ENCODE measurements around the gene RHBDD1.

RHBDD1 gene

DNA sequence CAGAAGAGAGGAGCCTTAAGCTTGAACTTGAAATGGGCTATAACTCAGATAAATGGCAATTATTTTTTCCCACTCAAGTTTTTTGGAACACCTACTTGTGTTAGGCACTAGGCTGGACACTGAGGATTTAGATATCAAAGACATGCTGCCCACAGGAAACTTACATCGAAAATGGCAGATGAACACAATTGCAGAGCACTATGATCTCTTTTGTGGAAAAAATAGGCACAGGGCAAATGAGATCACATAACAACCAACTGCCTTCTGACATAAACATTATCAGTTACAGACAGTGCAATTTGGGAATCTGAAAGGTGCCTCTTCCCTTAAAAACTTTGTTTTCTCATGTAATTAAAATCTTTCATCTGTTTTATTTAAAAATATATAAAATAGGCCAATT lies 32.4 kb upstream of the RHBDD1 start:
- DNase-seq (ENCODE audit: low read depth, low spot score) = no peak
- H3K4me3 ChIP-seq (ENCODE audit: low read depth, low read length) = no peak overlapping the region
- ChIA-PET POLR2A (no interaction called here), CTCF (interaction anchor here (0.9 to 9.6 kb wide), 30 partner anchors 10 to 1142 kb away, joined by 3 to 117 read pairs (median 7); partner anchors contain the start of gene RHBDD1)
- TF ChIP-seq, protein P1, sequence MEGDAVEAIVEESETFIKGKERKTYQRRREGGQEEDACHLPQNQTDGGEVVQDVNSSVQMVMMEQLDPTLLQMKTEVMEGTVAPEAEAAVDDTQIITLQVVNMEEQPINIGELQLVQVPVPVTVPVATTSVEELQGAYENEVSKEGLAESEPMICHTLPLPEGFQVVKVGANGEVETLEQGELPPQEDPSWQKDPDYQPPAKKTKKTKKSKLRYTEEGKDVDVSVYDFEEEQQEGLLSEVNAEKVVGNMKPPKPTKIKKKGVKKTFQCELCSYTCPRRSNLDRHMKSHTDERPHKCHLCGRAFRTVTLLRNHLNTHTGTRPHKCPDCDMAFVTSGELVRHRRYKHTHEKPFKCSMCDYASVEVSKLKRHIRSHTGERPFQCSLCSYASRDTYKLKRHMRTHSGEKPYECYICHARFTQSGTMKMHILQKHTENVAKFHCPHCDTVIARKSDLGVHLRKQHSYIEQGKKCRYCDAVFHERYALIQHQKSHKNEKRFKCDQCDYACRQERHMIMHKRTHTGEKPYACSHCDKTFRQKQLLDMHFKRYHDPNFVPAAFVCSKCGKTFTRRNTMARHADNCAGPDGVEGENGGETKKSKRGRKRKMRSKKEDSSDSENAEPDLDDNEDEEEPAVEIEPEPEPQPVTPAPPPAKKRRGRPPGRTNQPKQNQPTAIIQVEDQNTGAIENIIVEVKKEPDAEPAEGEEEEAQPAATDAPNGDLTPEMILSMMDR (IDR thresholded peaks at IDR 0.05; ENCODE audit: insufficient read depth, low read length, missing control alignments) = no peak

DNA sequence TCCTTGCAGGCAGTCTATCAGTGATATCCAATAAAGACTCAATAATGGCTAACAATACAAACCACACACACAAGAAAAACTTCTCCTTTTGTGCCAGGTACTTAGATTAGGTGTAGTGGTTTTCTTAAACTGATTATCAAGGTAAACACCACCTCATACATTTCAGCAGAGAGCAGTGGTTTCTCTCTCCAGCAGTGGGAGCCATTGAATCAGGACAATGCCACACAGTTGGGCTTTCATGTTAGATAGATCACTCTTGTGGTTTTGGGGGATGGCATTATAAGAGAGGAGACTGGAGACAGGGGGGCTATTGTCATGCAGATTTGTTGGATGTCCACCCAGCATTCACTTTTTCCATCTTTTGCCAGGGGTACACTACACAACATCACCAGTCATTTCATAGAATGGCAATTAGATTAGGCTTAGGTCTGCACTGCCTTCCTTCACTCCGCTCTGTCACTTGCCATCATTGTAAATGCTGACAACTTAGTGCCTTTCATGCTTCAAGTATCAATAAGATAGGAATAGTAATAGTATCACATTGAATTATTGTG lies 22.6 kb upstream of the RHBDD1 start:
- TF ChIP-seq, protein P1 (IDR thresholded peaks at IDR 0.05; ENCODE audit: insufficient read depth, low read length, missing control alignments) = peak; percentile 56
- ChIA-PET CTCF (interaction anchor here (1.7 to 2.2 kb wide), 3 partner anchors 10 to 1144 kb away, joined by 6 to 9 read pairs (median 7); no protein-coding TSS in a partner anchor), POLR2A (no interaction called here)
- H3K4me3 ChIP-seq (ENCODE audit: low read depth, low read length) = no peak overlapping the region
- DNase-seq (ENCODE audit: low read depth, low spot score) = no peak

DNA sequence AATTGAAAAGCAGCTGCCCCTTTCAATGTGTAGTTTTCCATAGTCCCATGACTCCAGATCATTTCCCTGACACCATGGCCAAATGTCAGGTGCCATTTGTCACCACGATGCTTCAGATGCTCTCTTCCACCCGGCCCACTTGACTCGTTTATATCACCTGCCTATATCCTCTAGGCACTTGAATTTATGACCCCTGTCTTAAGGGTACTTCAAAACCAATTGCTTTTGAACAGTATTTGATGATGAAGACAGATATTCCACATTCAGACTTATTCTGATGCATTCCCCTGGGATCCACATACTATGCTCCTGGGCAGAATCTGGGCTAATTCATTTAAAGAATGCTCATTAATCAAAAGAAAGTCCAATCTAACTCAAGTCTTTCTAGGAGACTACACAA lies 16.9 kb upstream of the RHBDD1 start:
- TF ChIP-seq, protein P1 (IDR thresholded peaks at IDR 0.05; ENCODE audit: insufficient read depth, low read length, missing control alignments) = no peak
- DNase-seq (ENCODE audit: low read depth, low spot score) = no peak
- CTCF ChIA-PET = interaction anchor here (2.1 kb wide), 1 partner anchor 16 kb away, joined by 8 read pairs; no protein-coding TSS in a partner anchor

DNA sequence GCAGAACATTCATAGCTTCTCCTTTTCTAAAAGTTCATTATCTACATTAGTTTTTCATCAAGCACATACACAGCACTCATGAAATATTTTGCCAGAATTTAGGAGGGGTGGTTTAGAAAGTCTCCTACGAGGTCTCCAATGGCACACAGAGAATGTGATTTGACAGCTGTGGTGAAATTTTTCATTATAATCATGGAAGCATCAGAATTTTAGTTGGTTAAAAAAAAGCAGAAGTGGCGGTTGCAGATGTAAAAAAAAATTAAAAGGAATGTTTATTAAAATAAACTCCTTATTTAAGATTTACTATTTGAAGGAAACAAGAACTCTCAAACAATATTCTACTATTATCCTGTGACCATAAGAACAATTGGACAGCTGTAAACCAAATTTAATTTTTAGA lies 10.8 kb upstream of the RHBDD1 start:
- no peak for DNase-seq (ENCODE audit: low read depth, low spot score)
- POLR2A ChIA-PET = no interaction called here
- TF ChIP-seq, protein P1 (IDR thresholded peaks at IDR 0.05; ENCODE audit: insufficient read depth, low read length, missing control alignments) = no peak
- CTCF ChIA-PET = interaction anchor here (1.7 kb wide), 1 partner anchor 22 kb away, joined by 6 read pairs; no protein-coding TSS in a partner anchor
- H3K4me3 ChIP-seq (ENCODE audit: low read depth, low read length) = no peak overlapping the region

More for the DNA sequence above, 16.9 kb upstream of the RHBDD1 start:
- POLR2A ChIA-PET = no interaction called here
- no peak overlapping the region for H3K4me3 ChIP-seq (ENCODE audit: low read depth, low read length)

DNA sequence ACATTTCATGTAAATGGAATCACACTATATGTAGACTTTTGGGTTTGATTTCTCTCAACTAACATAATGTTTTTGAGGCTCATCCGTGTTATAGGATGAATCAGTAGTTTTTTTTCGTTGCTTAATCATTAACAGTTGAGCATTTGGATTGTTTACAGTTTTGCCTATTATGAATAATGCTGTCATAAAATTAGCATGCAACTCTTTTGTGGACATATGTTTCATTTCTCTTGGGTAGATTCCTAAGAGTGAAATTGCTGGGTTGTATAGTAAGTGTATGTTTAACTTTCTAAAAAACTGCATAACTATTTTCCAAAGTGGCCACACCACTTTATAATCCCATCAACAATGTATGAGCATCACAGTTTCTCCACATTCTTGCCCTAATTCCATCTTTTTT lies 7.7 kb upstream of the RHBDD1 start:
- DNase-seq (ENCODE audit: low read depth, low spot score) = no peak
- ChIA-PET CTCF (no interaction called here), POLR2A (no interaction called here)
- H3K4me3 ChIP-seq (ENCODE audit: low read depth, low read length) = no peak overlapping the region
- TF ChIP-seq, protein P1 (IDR thresholded peaks at IDR 0.05; ENCODE audit: insufficient read depth, low read length, missing control alignments) = no peak

DNA sequence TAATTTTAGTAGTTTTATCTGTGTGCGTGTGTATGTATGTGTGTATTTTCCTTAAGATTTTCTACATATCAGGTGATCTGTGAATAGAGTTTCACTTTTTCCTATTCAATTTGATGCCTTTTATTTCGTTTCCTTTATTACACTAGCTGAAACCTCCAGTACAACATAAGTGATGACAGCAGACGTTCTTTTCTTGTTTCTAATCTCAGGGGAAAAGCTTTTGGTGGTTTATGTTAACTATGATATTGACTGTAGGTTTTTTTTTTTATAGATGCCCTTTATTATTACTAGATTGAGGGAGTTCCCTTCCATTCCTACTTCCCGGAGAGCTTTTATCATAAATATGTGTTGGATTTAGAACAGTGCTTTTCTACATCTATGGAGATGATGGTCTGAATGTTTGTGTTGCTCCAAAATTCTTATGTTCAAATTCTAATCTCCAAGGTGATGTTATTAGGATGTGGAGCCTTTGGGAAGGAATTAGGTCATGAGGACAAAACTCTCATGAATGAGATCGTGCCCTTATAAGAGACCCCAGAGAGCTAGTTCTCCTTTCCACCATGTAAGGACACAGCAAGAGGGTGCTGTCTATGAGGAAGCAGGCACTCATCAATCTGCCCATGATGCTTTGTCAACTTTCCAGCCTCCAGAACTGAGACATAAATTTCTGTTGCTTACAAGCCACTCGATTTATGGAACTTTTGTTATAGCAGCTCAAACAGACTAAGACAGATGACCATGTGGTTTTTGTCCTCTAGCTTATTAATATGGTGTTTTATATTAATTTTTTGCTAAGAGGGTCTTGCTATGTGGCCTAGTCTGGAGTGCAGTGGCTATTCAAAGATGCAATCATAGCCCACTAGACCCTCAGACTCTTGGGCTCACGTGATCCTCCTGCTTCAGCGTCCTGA lies 5.9 kb upstream of the RHBDD1 start:
- TF ChIP-seq, protein P1 (IDR thresholded peaks at IDR 0.05; ENCODE audit: insufficient read depth, low read length, missing control alignments) = no peak
- POLR2A ChIA-PET = no interaction called here
- no peak overlapping the region for H3K4me3 ChIP-seq (ENCODE audit: low read depth, low read length)
- no peak for DNase-seq (ENCODE audit: low read depth, low spot score)
- CTCF ChIA-PET = interaction anchor here (0.9 to 1.7 kb wide), 2 partner anchors 10 to 27 kb away, joined by 3 to 5 read pairs; no protein-coding TSS in a partner anchor
